ENCODE measurements around the gene DUOX1. TPM values are rescaled to one million over a fixed set of nuclear protein-coding genes. Genes with fewer than 3 reads are reported as not detected.
"Not testable (repeated sequence)": the region's sequence is repeated elsewhere in the genome, so short reads cannot be mapped to it uniquely, and the experiment has no call there.

DUOX1 gene
- total RNA-seq (2021; fragmentation: NEBNext Ultra II Directional; extraction: Animal tissue kit (Norgen Biotek cat#: 25700)): under 1 TPM in 5 of 6 experiments, not detected in 1; 0.02 to 0.26 (median 0.12) TPM
- long read RNA-seq, partial matches to known transcripts: 0 of 3 reads
- long read RNA-seq, other reads (novel, unspliced or antisense): 3 of 3 reads

DNA sequence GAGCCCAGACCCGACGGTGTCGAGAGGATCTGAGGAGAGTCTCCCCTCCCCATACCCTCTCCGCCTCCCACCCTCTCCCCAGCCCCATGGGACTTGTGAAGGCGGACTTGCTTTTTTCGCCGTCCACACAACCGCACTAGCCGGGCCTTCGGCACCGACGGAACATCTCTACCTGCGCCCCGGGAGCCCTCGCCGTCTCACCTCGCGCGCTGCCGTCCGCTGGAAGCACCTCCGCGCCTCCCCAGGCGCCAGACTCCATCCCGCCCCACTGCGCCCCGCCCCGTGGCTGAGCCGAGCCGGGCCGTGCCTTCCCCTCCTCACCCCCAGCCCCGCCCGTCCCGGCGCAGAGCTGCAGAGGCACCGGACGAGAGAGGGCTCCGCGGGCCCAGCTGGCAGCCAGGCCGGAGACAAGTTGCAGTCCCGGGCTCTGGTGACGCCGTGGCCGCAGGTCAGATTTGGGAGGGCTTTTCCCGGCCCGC lies at the start of gene DUOX1, which contains the start of gene DUOXA1:
DUOX1 (plus strand) TSS at position 344 of the 479 bp plus-strand sequence. CDS start 1,973 bp downstream, outside the sequence.
DUOXA1 (minus strand) TSS at position 229 of the 479 bp plus-strand sequence. CDS start 6,865 bp downstream, outside the sequence.
- no peak for TF ChIP-seq CTCF (IDR thresholded peaks at IDR 0.05)
- Mint-ChIP-seq H3K27ac (no peak within 1 kb of the TSS), H3K36me3 (ENCODE audit: low read depth) (no peaks in the 10 kb centered on the region), H3K27me3 (ENCODE audit: insufficient read depth) (peaks cover 46% of the 10 kb centered on the region), H3K4me3 (no peak within 1 kb of the TSS), H3K4me1 (ENCODE audit: low read depth) (no peaks in the 10 kb centered on the region), H3K9me3 (no peaks in the 10 kb centered on the region)
- DNase-seq: no peak

GRCh38 chr15:45080593-45080992 lies 49.2 kb upstream of the DUOX1 start:
- H3K27ac Mint-ChIP-seq; H3K4me3 Mint-ChIP-seq; H3K36me3 Mint-ChIP-seq (ENCODE audit: low read depth); H3K9me3 Mint-ChIP-seq; H3K27me3 Mint-ChIP-seq (ENCODE audit: insufficient read depth); DNase-seq; H3K4me1 Mint-ChIP-seq (ENCODE audit: low read depth): not testable (repeated sequence)

GRCh38 chr15:45082412-45082811 lies 47.4 kb upstream of the DUOX1 start:
- DNase-seq; H3K9me3 Mint-ChIP-seq; H3K27me3 Mint-ChIP-seq (ENCODE audit: insufficient read depth); H3K4me1 Mint-ChIP-seq (ENCODE audit: low read depth); H3K27ac Mint-ChIP-seq; H3K4me3 Mint-ChIP-seq; H3K36me3 Mint-ChIP-seq (ENCODE audit: low read depth): not testable (repeated sequence)

DNA sequence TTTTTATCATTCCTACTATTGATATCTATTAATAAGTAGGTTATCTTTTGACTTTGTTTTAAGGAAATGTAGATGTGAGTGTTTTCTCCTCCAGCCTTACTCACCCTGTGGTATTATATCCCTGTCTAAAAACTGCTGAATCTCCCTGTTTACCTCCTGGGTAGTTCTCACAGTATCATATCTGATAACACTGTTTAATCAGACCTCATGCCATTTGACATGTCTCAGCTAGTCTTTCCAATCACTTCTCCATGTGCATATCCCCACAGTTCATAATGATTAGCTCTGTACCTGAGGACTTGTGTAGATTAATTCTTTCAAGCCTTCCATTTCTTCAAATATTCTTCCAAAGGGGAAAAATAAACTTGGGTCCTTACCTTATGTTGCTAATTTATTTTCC lies 46.6 kb upstream of the DUOX1 start:
- no peak for DNase-seq
- H3K4me3 Mint-ChIP-seq: no peak overlapping the region
- no peak overlapping the region for H3K27ac Mint-ChIP-seq
- H3K36me3 Mint-ChIP-seq (ENCODE audit: low read depth): no peaks in the 10 kb centered on the region
- no peaks in the 10 kb centered on the region for H3K9me3 Mint-ChIP-seq
- peaks cover 8% of the 10 kb centered on the region for H3K27me3 Mint-ChIP-seq (ENCODE audit: insufficient read depth)
- H3K4me1 Mint-ChIP-seq (ENCODE audit: low read depth): no peaks in the 10 kb centered on the region
- TF ChIP-seq CTCF (IDR thresholded peaks at IDR 0.05): no peak

GRCh38 chr15:45084163-45084562 lies 45.6 kb upstream of the DUOX1 start:
- no peak overlapping the region for H3K27ac Mint-ChIP-seq
- peaks cover 17% of the 10 kb centered on the region for H3K27me3 Mint-ChIP-seq (ENCODE audit: insufficient read depth)
- H3K4me1 Mint-ChIP-seq (ENCODE audit: low read depth): no peaks in the 10 kb centered on the region

GRCh38 chr15:45087513-45087912 lies 42.3 kb upstream of the DUOX1 start:
- Mint-ChIP-seq H3K4me3 (no peak overlapping the region), H3K27me3 (ENCODE audit: insufficient read depth) (peaks cover 25% of the 10 kb centered on the region), H3K9me3 (no peaks in the 10 kb centered on the region), H3K36me3 (ENCODE audit: low read depth) (no peaks in the 10 kb centered on the region), H3K4me1 (ENCODE audit: low read depth) (peaks cover 9% of the 10 kb centered on the region), H3K27ac (no peak overlapping the region)
- no peak for DNase-seq
- TF ChIP-seq CTCF (IDR thresholded peaks at IDR 0.05): no peak

More at GRCh38 chr15:45084163-45084562, 45.6 kb upstream of the DUOX1 start:
- Mint-ChIP-seq H3K4me3 (no peak overlapping the region), H3K36me3 (ENCODE audit: low read depth) (no peaks in the 10 kb centered on the region), H3K9me3 (no peaks in the 10 kb centered on the region)
- DNase-seq: no peak
- TF ChIP-seq CTCF (IDR thresholded peaks at IDR 0.05): no peak

All from HFFc6 (cell line).